Fibroblast of villous mesenchyme (primary cell): ENCODE results near the gene KBTBD8. TPM values are rescaled to one million over a fixed set of nuclear protein-coding genes. Genes with fewer than 3 reads are reported as not detected.

Source experiments
- DNase-seq: peaks from one replicate; pipeline ENCODE4 v3.0.0-alpha.2; 2010; ENCODE audit warnings: low read depth
- H3K4me3 ChIP-seq: 2 replicates; pipeline ENCODE4 v1.5.1; 2011; ENCODE audit warnings: low read depth, mild to moderate bottlenecking, low read length
- total RNA-seq: library from RNA; depleted of rRNA; stranded (reverse); fragments of >200 nt; gene quantifications from 2 replicates; pipeline ENCODE4 v1.2.3, GENCODE V29; 2012
- TF ChIP-seq, protein P1 (sequence below): IDR thresholded peaks from 2 replicates; pipeline ENCODE4 v1.5.1; 2012; ENCODE audit warnings: low read depth, mild to moderate bottlenecking, low read length; ENCODE audit not compliant: insufficient read depth

KBTBD8 gene
- total RNA-seq, 1 donor: 4.3 TPM

DNA sequence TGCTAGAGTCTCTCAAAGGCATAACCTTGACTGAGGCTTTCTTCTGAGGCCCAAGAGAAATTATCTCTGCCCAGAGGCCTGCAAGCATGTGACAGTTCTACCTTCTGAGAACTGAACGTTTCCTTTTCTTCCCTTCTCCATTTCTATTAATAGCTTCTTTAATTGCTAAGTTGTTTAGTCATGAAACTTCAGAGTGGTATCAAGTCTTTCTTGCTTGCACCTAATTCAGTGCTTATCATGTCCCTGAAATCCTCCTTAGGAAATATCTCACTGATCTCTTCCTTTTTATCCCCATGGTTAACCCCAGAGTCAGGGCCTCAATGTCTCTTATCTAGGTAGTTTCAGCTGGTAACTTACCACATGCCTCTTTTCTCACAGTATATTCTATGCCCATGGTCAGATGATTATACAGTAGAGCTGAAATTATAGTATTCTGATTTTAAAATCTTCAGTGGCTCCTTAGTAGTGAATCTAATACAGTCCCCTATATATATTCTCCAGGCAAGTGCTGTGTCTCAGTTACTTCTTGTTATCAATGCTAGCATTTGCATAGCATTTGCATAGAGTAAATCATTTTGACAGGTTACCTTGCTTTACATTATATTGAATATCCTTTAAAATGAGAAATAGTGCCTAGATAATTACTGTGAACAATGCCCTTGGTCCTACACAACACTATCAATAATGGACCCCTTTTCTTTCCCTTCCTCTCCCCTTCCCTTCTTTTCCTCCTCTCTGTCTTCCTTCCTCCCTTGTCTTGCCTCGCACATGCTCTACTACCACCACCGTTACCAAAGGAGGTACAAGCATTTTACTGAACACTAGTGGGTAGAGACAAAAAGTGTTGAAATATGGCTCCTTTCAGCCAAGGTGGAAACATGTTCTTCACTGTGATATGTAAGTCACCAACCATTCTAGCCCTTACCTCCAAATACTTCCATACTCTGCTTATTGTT lies 33.0 kb downstream of the KBTBD8 start:
- DNase-seq: peak; percentile 38
- TF ChIP-seq, protein P1, sequence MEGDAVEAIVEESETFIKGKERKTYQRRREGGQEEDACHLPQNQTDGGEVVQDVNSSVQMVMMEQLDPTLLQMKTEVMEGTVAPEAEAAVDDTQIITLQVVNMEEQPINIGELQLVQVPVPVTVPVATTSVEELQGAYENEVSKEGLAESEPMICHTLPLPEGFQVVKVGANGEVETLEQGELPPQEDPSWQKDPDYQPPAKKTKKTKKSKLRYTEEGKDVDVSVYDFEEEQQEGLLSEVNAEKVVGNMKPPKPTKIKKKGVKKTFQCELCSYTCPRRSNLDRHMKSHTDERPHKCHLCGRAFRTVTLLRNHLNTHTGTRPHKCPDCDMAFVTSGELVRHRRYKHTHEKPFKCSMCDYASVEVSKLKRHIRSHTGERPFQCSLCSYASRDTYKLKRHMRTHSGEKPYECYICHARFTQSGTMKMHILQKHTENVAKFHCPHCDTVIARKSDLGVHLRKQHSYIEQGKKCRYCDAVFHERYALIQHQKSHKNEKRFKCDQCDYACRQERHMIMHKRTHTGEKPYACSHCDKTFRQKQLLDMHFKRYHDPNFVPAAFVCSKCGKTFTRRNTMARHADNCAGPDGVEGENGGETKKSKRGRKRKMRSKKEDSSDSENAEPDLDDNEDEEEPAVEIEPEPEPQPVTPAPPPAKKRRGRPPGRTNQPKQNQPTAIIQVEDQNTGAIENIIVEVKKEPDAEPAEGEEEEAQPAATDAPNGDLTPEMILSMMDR: no peak
- H3K4me3 ChIP-seq: no peak overlapping the region

DNA sequence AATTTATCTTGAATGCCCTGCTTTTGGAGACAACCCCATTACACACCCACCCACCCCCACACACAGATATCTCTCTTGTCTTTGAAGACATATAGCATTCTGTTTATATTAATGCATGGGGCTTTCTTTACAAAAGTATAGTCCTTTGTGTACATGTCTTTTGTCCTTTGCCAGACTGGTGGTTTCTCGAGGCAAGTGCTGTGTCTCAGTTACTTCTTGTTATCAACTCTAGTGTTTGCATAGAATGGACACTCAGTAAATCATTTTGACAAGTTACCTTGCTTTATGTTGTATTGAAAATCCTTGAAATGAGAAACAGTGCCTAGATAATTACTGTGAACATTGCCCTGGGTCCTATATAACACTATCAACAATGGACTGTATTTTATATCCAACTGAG lies 33.9 kb downstream of the KBTBD8 start:
- TF ChIP-seq, protein P1: no peak
- no peak overlapping the region for H3K4me3 ChIP-seq
- DNase-seq: no peak

DNA sequence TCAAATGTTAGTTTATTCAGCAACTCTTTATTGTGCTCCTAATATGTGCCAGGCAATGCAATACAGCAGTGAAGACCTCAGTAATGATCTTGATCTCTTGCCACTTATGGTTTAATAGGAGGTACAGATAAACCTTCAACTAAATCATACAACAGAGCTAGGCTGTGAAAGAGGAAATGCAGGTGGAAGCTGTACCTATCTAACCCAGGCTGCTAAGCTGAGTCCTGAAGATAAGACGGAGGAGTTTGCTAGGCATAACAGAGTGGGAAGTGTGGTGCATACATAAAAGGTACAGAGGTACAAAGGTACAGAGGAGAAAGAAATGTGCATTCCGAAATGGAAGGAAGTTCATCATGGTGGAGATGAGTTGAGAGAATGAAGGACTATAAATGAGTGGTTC lies 35.0 kb downstream of the KBTBD8 start:
- TF ChIP-seq, protein P1: no peak
- no peak for DNase-seq
- no peak overlapping the region for H3K4me3 ChIP-seq

DNA sequence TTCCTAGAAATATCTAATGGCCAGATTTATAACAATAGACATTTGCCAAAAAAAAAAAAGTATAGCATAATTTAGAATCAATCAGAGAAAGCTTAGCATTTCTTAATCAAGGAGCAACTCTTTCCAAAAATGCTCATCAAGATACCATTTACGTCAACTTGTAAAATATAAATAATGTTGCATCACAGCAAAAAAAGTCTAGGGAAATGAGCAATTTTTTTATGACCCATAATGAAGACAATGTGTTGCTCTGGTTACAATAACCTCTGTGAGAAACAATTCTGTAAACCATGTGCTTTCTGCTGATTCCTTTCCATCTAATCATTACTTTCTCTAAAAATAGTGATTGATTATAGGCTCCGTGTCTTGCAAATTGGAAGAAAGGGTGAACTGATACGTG lies 36.3 kb downstream of the KBTBD8 start:
- TF ChIP-seq, protein P1: no peak
- DNase-seq: peak; percentile 52
- H3K4me3 ChIP-seq: no peak overlapping the region

DNA sequence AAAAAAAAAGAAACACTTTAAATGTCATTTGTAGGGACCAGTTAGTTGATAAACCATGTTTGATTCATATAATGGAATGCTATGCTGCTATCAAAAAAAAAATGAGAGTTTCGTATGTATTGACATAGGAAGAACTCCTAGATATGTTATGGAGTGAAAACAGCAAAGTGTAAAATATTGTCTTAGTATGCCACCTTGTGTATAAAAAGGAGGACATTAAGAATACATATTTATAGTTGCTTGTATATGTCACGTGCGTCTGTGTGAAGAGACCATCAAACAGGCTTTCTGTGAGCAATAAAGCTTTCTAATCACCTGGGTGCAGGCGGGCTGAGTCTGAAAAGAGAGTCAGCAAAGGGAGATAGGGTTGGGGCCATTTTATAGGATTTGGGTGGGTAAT lies 39.5 kb downstream of the KBTBD8 start:
- H3K4me3 ChIP-seq: no peak overlapping the region
- DNase-seq: peak; percentile 48
- TF ChIP-seq, protein P1: no peak

DNA sequence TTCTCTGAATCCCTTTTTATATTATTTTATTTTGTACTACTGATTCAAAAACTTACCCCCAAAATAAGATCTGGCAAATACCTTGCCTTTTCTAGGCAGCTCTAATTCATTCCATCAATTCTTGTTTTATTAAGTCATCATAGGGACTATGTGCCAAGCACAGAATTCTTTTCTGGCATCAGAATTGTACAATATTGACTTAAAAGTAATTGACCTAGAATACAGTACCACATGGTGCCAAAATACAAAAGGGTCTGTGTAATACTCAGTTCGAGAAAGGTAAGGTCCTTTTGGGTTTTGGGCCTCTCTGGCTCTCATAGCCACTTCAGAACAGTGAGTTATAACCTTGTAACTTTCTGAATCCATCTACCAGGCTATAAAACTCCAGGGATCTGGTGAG lies 46.2 kb downstream of the KBTBD8 start:
- no peak overlapping the region for H3K4me3 ChIP-seq
- TF ChIP-seq, protein P1: no peak
- no peak for DNase-seq
